ENCODE results near the gene CRACDL.

CRACDL gene

GRCh38 chr2:98822301-98823164 is 113.5 kb downstream of the CRACDL start:
- DNase-seq = no peak

GRCh38 chr2:98821629-98822135 is 114.3 kb downstream of the CRACDL start:
- DNase-seq = no peak

- DNase-seq = no peak
Measured at GRCh38 chr2:98819231-98819766, 116.7 kb downstream of the CRACDL start.

- no peak for DNase-seq
Measured at GRCh38 chr2:98818164-98818563, 117.9 kb downstream of the CRACDL start.

- DNase-seq = no peak
Measured at GRCh38 chr2:98816281-98816680, 119.7 kb downstream of the CRACDL start.

- DNase-seq = no peak
Measured at GRCh38 chr2:98815795-98816194, 120.2 kb downstream of the CRACDL start.

- no peak for DNase-seq
Measured at GRCh38 chr2:98811766-98812165, 124.3 kb downstream of the CRACDL start.

- DNase-seq = no peak
Measured at GRCh38 chr2:98810588-98810928, 125.5 kb downstream of the CRACDL start.

GRCh38 chr2:98809878-98810587 is 126.0 kb downstream of the CRACDL start:
- no peak for DNase-seq

GRCh38 chr2:98809116-98809515 is 126.9 kb downstream of the CRACDL start:
- no peak for DNase-seq

GRCh38 chr2:98808546-98808945 is 127.5 kb downstream of the CRACDL start:
- DNase-seq = no peak

GRCh38 chr2:98807929-98808328 is 128.1 kb downstream of the CRACDL start:
- DNase-seq = no peak

GRCh38 chr2:98807221-98807620 is 128.8 kb downstream of the CRACDL start:
- DNase-seq = no peak

GRCh38 chr2:98806236-98806697 is 129.8 kb downstream of the CRACDL start:
- DNase-seq = peak; percentile 21

GRCh38 chr2:98805412-98806171 is 130.4 kb downstream of the CRACDL start:
- no peak for DNase-seq

GRCh38 chr2:98804736-98805135 is 131.3 kb downstream of the CRACDL start:
- DNase-seq = no peak

GRCh38 chr2:98804265-98804650 is 131.8 kb downstream of the CRACDL start:
- no peak for DNase-seq

GRCh38 chr2:98803405-98804264 is 132.4 kb downstream of the CRACDL start:
- no peak for DNase-seq

- no peak for DNase-seq
Measured at GRCh38 chr2:98802344-98802743, 133.7 kb downstream of the CRACDL start.

GRCh38 chr2:98801921-98802321 is 134.1 kb downstream of the CRACDL start:
- no peak for DNase-seq

GRCh38 chr2:98801286-98801685 is 134.7 kb downstream of the CRACDL start:
- DNase-seq = no peak
